GM12892 (cell line): ENCODE results near the gene NTRK3.

Experiments used
- POLR2A ChIP-seq: IDR thresholded peaks from 2 replicates; pipeline ENCODE4 v1.6.1; 2011; ENCODE audit warnings: low read depth, low read length, control low read depth
- POLR2AphosphoS5 ChIP-seq: IDR thresholded peaks from 2 replicates; pipeline ENCODE4 v1.6.1; 2011; ENCODE audit warnings: low read depth, low read length, control low read depth
- TAF1 ChIP-seq: IDR thresholded peaks from 2 replicates; pipeline ENCODE4 v1.6.1; 2011; ENCODE audit warnings: low read depth, mild to moderate bottlenecking, control low read depth, low read length, borderline replicate concordance

- TF ChIP-seq POLR2A (no peak), TAF1 (no peak), POLR2AphosphoS5 (no peak)
Measured at GRCh38 chr15:88020806-88021205, 235.7 kb downstream of the NTRK3 start.
